Prostate gland (tissue), 2 donors: ENCODE results near the gene NAALADL2. TPM values are rescaled to one million over a fixed set of nuclear protein-coding genes. Genes with fewer than 3 reads are reported as not detected.

ENCODE experiments used
- DNase-seq: peaks from one replicate; pipeline ENCODE4 v3.0.0-alpha.2; 2019; ENCODE audit warnings: low spot score
- H3K27ac ChIP-seq, 2 donors: fragments of 200-600 bp; sonication (generic); 2 replicates each; pipeline ENCODE4 v1.5.1; 2017 to 2019
- H3K27me3 ChIP-seq: fragments of 200-600 bp; sonication (generic); replicated peaks from 2 replicates; pipeline ENCODE4 v1.5.1; 2019; ENCODE audit not compliant: insufficient read depth
- H3K36me3 ChIP-seq, 2 donors: fragments of 200-600 bp; sonication (generic); 1 replicate in 1 of 2; 2 replicates in 1 of 2; pipeline versions ENCODE4 v1.5.1 to v1.8.1; 2017 to 2019
- H3K4me1 ChIP-seq: fragments of 200-600 bp; sonication (generic); replicated peaks from 2 replicates; pipeline ENCODE4 v1.5.1; 2019
- H3K4me3 ChIP-seq, 2 donors: fragments of 200-600 bp; sonication (generic); 2 replicates each; pipeline ENCODE4 v1.5.1; 2017 to 2019
- H3K9me3 ChIP-seq: fragments of 200-600 bp; sonication (generic); 2 replicates; pipeline ENCODE4 v1.5.1; 2017
- CTCF ChIP-seq, 4 experiments: fragments of 200-600 bp in 2 of 4; fragments of 450-650 bp in 2 of 4; sonication (generic) in 2 of 4; IDR thresholded peaks; 1 replicate in 3 of 4; 2 replicates in 1 of 4; pipeline ENCODE4 v1.5.1; 2016 to 2019; ENCODE audit warnings: antibody characterized with exemption in 4 of 4, mild to moderate bottlenecking in 2 of 4, moderate library complexity in 2 of 4
- POLR2A ChIP-seq: fragments of 450-650 bp; IDR thresholded peaks from one replicate; pipeline ENCODE4 v1.6.1; 2016; ENCODE audit warnings: antibody characterized with exemption, mild to moderate bottlenecking
- POLR2AphosphoS5 ChIP-seq: sonication (generic); formaldehyde crosslinking; IDR thresholded peaks from one replicate; pipeline ENCODE4 v1.6.1; 2017; ENCODE audit warnings: antibody characterized with exemption
- whole genome bisulfite sequencing: methylation state at CpG from one replicate; pipeline ENCODE4 v1.1.5; 2018; 5-methylcytosine and 5-hydroxymethylcytosine counted together
- intact Hi-C: fragments of 100-400 bp; cut with DNase I; formaldehyde crosslinking; loops from one replicate; pipeline ENCODE4 v1.14.2; 2022
- total RNA-seq, 2 donors: library from RNA; depleted of rRNA; stranded (reverse); fragments of >200 nt; gene quantifications; one replicate each; pipeline ENCODE4 v1.1.0, GENCODE V29; 2016

Gene NAALADL2
- total RNA-seq, 2 donors from 2014 or later = 12.2 to 20.2 TPM

GRCh38 chr3:175246234-175246633, 387.1 kb downstream of the NAALADL2 start:
- Histone ChIP-seq H3K9me3 (no peaks in the 10 kb centered on the region), H3K27me3 (no peaks in the 10 kb centered on the region), H3K4me1 (no peaks in the 10 kb centered on the region), H3K27ac (no peak overlapping the region), H3K36me3 (no peaks in the 10 kb centered on the region), H3K4me3 (no peak overlapping the region)
- TF ChIP-seq POLR2A (no peak), POLR2AphosphoS5 (no peak), CTCF (IDR thresholded peaks at IDR 0.05) (no peak)
- 63% methylated on average over 3 of the region's 3 CpGs for WGBS
- no peak for DNase-seq
- intact Hi-C loops = no loop called here

DNA sequence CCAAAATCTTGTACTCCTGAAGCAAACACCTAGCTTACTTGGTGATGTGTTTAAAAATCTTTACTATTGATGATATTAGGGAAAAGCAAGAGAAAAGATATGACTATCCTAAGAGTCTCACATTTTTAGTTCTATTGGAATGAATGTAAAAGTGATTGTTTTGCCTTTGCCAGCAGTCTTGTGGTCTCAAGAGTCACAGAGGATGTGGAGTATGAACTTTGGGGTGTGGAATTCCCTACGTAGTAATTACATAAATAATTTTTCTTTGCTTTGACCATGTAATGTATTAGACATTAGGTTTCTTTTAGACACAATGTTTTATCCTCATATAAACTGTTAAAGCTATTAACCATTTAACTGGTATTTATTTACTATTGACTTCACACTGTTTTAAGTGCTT, 387.6 kb downstream of the NAALADL2 start:
- Histone ChIP-seq H3K4me3 (no peak overlapping the region), H3K4me1 (no peaks in the 10 kb centered on the region), H3K36me3 (no peaks in the 10 kb centered on the region), H3K9me3 (no peaks in the 10 kb centered on the region), H3K27me3 (no peaks in the 10 kb centered on the region), H3K27ac (no peak overlapping the region)
- no peak for DNase-seq
- intact Hi-C loops = no loop called here
- WGBS = 61% methylated on average over 1 of the region's 1 CpG
- TF ChIP-seq CTCF (IDR thresholded peaks at IDR 0.05) (no peak), POLR2A (no peak), POLR2AphosphoS5 (no peak)

GRCh38 chr3:175247629-175248028, 388.5 kb downstream of the NAALADL2 start:
- DNase-seq = no peak
- no peak overlapping the region for H3K27ac ChIP-seq
- H3K4me1 ChIP-seq = no peaks in the 10 kb centered on the region
- no peaks in the 10 kb centered on the region for H3K36me3 ChIP-seq
- H3K27me3 ChIP-seq = no peaks in the 10 kb centered on the region
- WGBS = 81% methylated on average over 1 of the region's 1 CpG
- no peaks in the 10 kb centered on the region for H3K9me3 ChIP-seq
- H3K4me3 ChIP-seq = no peak overlapping the region
- intact Hi-C loops = no loop called here
- no peak for TF ChIP-seq CTCF (IDR thresholded peaks at IDR 0.05)

- no peak overlapping the region for H3K27ac ChIP-seq
- no peak overlapping the region for H3K4me3 ChIP-seq
- H3K9me3 ChIP-seq = no peaks in the 10 kb centered on the region
- TF ChIP-seq POLR2AphosphoS5 (no peak), POLR2A (no peak), CTCF (IDR thresholded peaks at IDR 0.05) (no peak)
- intact Hi-C loops = no loop called here
- H3K4me1 ChIP-seq = no peaks in the 10 kb centered on the region
- H3K36me3 ChIP-seq = no peaks in the 10 kb centered on the region
- H3K27me3 ChIP-seq = no peaks in the 10 kb centered on the region
- no peak for DNase-seq
- 71% methylated on average over 2 of the region's 2 CpGs for WGBS
These were observed 389.7 kb downstream of the NAALADL2 start for GRCh38 chr3:175248832-175249231.

DNA sequence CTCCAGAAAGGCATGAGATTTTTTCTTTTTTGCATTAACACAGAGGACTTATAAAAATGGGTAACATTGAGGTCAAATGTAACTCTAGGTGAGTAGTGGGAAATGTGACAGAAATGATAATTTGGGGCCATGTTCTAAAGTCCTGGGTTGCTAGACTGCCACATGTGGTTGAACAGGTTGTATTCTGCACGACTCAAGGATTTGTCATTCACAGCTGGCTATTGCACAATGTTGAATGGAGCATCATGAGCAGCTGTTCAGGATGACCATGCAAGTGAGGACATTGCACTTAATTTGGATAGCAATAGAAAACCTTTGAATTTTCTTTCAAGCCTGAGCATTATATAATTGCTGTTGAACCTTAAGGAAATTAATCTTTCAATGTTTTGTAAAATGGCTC, 396.6 kb downstream of the NAALADL2 start:
- TF ChIP-seq POLR2AphosphoS5 (no peak), CTCF (IDR thresholded peaks at IDR 0.05) (no peak), POLR2A (no peak)
- no peak overlapping the region for H3K27ac ChIP-seq
- 60% methylated on average over 1 of the region's 1 CpG for WGBS
- no peak for DNase-seq
- no peaks in the 10 kb centered on the region for H3K36me3 ChIP-seq
- no peaks in the 10 kb centered on the region for H3K9me3 ChIP-seq
- H3K27me3 ChIP-seq = no peaks in the 10 kb centered on the region
- no peak overlapping the region for H3K4me3 ChIP-seq
- no peaks in the 10 kb centered on the region for H3K4me1 ChIP-seq
- intact Hi-C loops = no loop called here
